Naive thymus-derived CD8-positive, alpha-beta T cell (primary cell): ENCODE measurements around the gene JAG2. TPM values are rescaled to one million over a fixed set of nuclear protein-coding genes. Genes with fewer than 3 reads are reported as not detected.
A peak's percentile ranks its signal among the peaks of the same experiment; 100 is the strongest.

Experiments used
- ATAC-seq, 2 donors: fragments of 150-1000 bp; cut with Tn5 transposase in 1 of 2; sonication (Bioruptor Pico), chemical (Tn5 transposase) in 1 of 2; 1 replicate in 1 of 2; 2 replicates in 1 of 2; pipeline ENCODE4 v1.10.0; 2021; ENCODE audit warnings: mild to moderate bottlenecking in 2 of 2, moderate library complexity in 2 of 2
- POLR2A ChIA-PET: fragments of 350-600 bp; sonication (Branson Sonifier 250); formaldehyde crosslinking; loops from one replicate; lab custom pipeline; 2021; ENCODE audit warnings: antibody characterized with exemption; lab: Charles Lee
- DNase-seq, 10 donors: peaks; one replicate each; pipeline versions ENCODE4 v3.0.0 to v3.0.0-alpha.2; 2020 to 2022
- H3K27ac Mint-ChIP-seq, 10 donors: one replicate each; pipeline ENCODE4 v1.8.0; 2020 to 2022; ENCODE audit warnings: mild to moderate bottlenecking in 10 of 10, mixed read lengths in 10 of 10, moderate library complexity in 4 of 10, inconsistent platforms in 1 of 10
- H3K27me3 Mint-ChIP-seq, 5 donors: one replicate each; pipeline ENCODE4 v1.8.0; 2021 to 2022; ENCODE audit warnings: mixed read lengths in 5 of 5
- H3K36me3 Mint-ChIP-seq, 3 donors: one replicate each; pipeline ENCODE4 v1.8.0; 2020 to 2022; ENCODE audit warnings: mixed read lengths in 3 of 3, mild to moderate bottlenecking in 2 of 3, inconsistent platforms in 1 of 3
- H3K4me1 Mint-ChIP-seq, 4 donors: one replicate each; pipeline ENCODE4 v1.8.0; 2021 to 2022; ENCODE audit warnings: mixed read lengths in 4 of 4
- H3K4me3 Mint-ChIP-seq, 10 donors: one replicate each; pipeline ENCODE4 v1.8.0; 2020 to 2022; ENCODE audit warnings: mild to moderate bottlenecking in 10 of 10, mixed read lengths in 10 of 10, moderate library complexity in 6 of 10, inconsistent platforms in 1 of 10
- H3K9me3 Mint-ChIP-seq, 9 donors: one replicate each; pipeline ENCODE4 v1.8.0; 2020 to 2022; ENCODE audit warnings: mixed read lengths in 9 of 9, mild to moderate bottlenecking in 3 of 9, inconsistent platforms in 1 of 9, moderate library complexity in 1 of 9
- polyA plus RNA-seq, 3 donors: library from polyadenylated mRNA; unstranded; fragments of 300-500 nt; fragmentation: Illumina TruSeq; gene quantifications; one replicate each; pipeline ENCODE4 v1.2.3, GENCODE V29; 2021
- total RNA-seq, 8 experiments: library from RNA in 2 of 8; stranded (reverse) in 2 of 8; gene quantifications; one replicate each; pipeline ENCODE4 v1.2.3 and lab custom pipeline; 2021 to 2026

JAG2 gene
- total and polyA plus RNA-seq, 5 experiments from 2014 or later = 0.10 to 0.47 (median 0.17) TPM

DNA sequence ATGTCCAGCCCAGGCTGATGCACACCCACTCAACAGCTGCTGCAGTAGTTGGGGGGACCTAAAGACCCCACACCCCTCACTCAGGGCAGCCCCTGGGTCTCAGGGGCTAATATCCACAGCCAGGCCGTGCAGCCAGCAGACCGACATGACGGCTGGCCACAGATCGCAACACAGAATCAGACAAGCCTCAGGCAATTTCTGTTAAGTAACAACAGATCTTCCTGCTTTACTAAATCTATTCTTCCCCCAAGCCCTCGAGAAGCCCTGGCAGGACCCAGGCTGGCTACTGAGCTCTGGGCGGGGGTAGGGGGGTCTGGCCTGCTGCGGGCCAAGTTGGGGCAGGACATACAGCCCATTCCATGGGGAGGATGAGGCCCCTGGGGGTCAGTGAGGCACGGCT lies 40.5 kb upstream of the JAG2 start:
- H3K9me3 Mint-ChIP-seq = no peaks in the 10 kb centered on the region
- H3K4me3 Mint-ChIP-seq = no peak overlapping the region
- DNase-seq (no peak), ATAC-seq (no peak)
- H3K36me3 Mint-ChIP-seq = peaks cover 0 to 16% (median 2%) of the 10 kb centered on the region in 3 donors
- no peak overlapping the region for H3K27ac Mint-ChIP-seq
- no peaks in the 10 kb centered on the region for H3K27me3 Mint-ChIP-seq
- peaks cover 0 to 12% (median 2%) of the 10 kb centered on the region in 4 donors for H3K4me1 Mint-ChIP-seq
- POLR2A ChIA-PET = no interaction called here

DNA sequence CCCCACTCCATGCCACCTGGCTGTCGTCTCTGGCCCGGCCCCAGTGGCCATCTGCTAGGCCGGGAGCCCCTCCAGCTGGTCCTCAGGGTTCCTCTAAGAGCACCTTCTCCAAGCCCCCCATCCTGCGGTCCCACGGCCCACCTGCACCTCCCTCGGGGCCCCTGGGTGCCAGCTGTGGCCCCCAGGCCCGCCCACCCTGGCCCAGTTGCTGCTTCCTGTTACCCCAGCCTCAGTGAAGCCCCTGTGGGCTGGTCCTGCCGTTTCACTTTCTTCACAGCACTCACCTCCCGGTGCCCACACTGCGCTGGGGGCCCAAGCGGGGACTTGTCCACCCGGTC lies 40.1 kb upstream of the JAG2 start:
- ATAC-seq (no peak), DNase-seq (no peak)
- Mint-ChIP-seq H3K4me1 (peaks cover 0 to 12% (median 2%) of the 10 kb centered on the region in 4 donors), H3K4me3 (no peak overlapping the region), H3K27ac (no peak overlapping the region), H3K27me3 (no peaks in the 10 kb centered on the region), H3K36me3 (peaks cover 0 to 16% (median 2%) of the 10 kb centered on the region in 3 donors), H3K9me3 (no peaks in the 10 kb centered on the region)
- POLR2A ChIA-PET = no interaction called here

DNA sequence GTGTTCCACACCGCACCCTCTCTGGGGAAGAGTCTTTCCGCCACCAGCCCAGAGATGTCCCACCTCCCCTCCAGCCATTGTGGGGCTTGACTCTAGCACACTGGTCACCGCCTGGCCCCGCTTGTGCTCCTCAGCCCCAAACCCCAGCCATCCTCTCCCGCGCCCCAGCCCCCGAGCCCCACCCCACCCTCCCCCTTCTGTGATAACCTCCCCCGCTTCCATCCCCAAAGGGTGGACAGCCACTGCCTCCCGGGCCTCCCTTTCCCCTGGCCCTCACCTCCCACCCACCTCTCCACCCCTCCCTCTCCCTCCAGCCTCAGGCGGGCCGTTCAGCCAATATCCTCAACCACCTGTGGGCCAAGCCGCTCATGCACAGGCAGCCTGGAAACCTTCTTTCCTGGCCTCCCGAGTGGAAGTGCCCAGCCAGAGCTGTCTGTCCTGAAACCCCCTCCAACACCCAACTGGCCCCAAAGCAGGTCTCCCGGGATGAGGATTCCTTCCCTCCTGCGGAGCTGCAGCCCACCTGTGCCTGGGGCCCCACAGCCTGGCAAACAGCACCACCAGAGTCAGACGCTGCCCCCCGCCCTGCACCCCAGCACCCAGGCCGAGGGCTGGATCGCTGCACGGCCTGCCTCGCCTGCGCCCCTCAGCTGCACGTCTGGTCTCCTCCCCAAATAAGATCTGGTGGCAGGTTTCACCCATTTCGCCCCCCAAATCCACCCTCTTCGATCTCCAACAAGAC lies 39.6 kb upstream of the JAG2 start:
- no peaks in the 10 kb centered on the region for H3K27me3 Mint-ChIP-seq
- ATAC-seq (no peak), DNase-seq (no peak)
- POLR2A ChIA-PET = no interaction called here
- peaks cover 0 to 16% (median 2%) of the 10 kb centered on the region in 3 donors for H3K36me3 Mint-ChIP-seq
- H3K9me3 Mint-ChIP-seq = no peaks in the 10 kb centered on the region
- H3K4me3 Mint-ChIP-seq = no peak overlapping the region
- peak overlapping the region in 1 of 10 donors; percentile 56 for H3K27ac Mint-ChIP-seq
- peaks cover 0 to 12% (median 2%) of the 10 kb centered on the region in 4 donors for H3K4me1 Mint-ChIP-seq

GRCh38 chr14:105207460-105207901 lies 38.9 kb upstream of the JAG2 start:
- Mint-ChIP-seq H3K9me3 (no peaks in the 10 kb centered on the region), H3K36me3 (peaks cover 0 to 16% (median 2%) of the 10 kb centered on the region in 3 donors), H3K4me3 (no peak overlapping the region), H3K4me1 (peaks cover 1 to 17% (median 6%) of the 10 kb centered on the region in 4 donors), H3K27me3 (no peaks in the 10 kb centered on the region), H3K27ac (no peak overlapping the region)
- POLR2A ChIA-PET = no interaction called here
- ATAC-seq (peak; percentile 33 to 46), DNase-seq (no peak)

GRCh38 chr14:105206873-105207272 lies 38.3 kb upstream of the JAG2 start:
- POLR2A ChIA-PET = no interaction called here
- Mint-ChIP-seq H3K27me3 (no peaks in the 10 kb centered on the region), H3K4me1 (peaks cover 3 to 23% (median 11%) of the 10 kb centered on the region in 4 donors), H3K9me3 (no peaks in the 10 kb centered on the region), H3K4me3 (no peak overlapping the region), H3K27ac (no peak overlapping the region), H3K36me3 (peaks cover 0 to 12% (median 0%) of the 10 kb centered on the region in 3 donors)
- no peak for DNase-seq
- no peak for ATAC-seq

DNA sequence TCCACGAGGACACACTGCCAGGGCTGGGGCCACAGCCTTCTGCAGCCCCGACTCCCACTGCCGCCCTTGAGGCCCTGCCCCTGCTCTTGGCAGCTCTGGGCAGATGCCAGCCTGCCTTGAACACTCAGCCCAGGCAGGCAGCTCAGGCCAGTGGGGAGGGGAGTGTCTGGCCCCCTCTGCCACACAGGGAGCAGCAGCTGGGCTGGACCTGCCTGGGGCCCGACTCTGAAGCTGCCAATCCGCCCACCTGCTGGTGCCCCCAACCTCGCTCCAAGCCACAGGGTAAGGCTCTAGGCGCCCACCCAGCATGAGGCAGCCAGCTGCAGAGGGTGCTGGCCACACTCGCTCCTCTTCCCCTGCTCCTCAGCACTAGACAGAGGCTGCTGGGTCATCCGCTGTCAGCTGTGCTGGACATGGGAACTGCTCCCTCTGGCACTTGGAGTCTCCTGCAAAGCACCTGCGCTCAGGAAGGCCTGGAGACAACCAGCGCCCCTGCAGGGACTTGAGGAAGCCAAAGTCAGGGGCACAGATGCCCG lies 37.2 kb upstream of the JAG2 start:
- H3K9me3 Mint-ChIP-seq = no peaks in the 10 kb centered on the region
- POLR2A ChIA-PET = no interaction called here
- H3K27ac Mint-ChIP-seq = no peak overlapping the region
- ATAC-seq = no peak
- peaks cover 0 to 4% (median 0%) of the 10 kb centered on the region in 3 donors for H3K36me3 Mint-ChIP-seq
- no peak overlapping the region for H3K4me3 Mint-ChIP-seq
- H3K27me3 Mint-ChIP-seq = peaks cover 0 to 1% (median 0%) of the 10 kb centered on the region in 5 donors
- peaks cover 7 to 30% (median 16%) of the 10 kb centered on the region in 4 donors for H3K4me1 Mint-ChIP-seq
- DNase-seq = no peak

GRCh38 chr14:105204931-105205672 lies 36.5 kb upstream of the JAG2 start:
- peaks cover 0 to under 1% (median 0%) of the 10 kb centered on the region in 3 donors for H3K36me3 Mint-ChIP-seq
- peak overlapping the region in 2 of 10 donors; percentile 22 to 50 for H3K27ac Mint-ChIP-seq
- no peak overlapping the region for H3K4me3 Mint-ChIP-seq
- H3K4me1 Mint-ChIP-seq = peaks cover 9 to 30% (median 16%) of the 10 kb centered on the region in 4 donors
- peaks cover 0 to 8% (median 0%) of the 10 kb centered on the region in 5 donors for H3K27me3 Mint-ChIP-seq
- DNase-seq = no peak
- POLR2A ChIA-PET = interaction anchor here (1.2 kb wide), 1 partner anchor 10 kb away, joined by 4 read pairs; no protein-coding TSS in a partner anchor
- H3K9me3 Mint-ChIP-seq = no peaks in the 10 kb centered on the region
- ATAC-seq = no peak

DNA sequence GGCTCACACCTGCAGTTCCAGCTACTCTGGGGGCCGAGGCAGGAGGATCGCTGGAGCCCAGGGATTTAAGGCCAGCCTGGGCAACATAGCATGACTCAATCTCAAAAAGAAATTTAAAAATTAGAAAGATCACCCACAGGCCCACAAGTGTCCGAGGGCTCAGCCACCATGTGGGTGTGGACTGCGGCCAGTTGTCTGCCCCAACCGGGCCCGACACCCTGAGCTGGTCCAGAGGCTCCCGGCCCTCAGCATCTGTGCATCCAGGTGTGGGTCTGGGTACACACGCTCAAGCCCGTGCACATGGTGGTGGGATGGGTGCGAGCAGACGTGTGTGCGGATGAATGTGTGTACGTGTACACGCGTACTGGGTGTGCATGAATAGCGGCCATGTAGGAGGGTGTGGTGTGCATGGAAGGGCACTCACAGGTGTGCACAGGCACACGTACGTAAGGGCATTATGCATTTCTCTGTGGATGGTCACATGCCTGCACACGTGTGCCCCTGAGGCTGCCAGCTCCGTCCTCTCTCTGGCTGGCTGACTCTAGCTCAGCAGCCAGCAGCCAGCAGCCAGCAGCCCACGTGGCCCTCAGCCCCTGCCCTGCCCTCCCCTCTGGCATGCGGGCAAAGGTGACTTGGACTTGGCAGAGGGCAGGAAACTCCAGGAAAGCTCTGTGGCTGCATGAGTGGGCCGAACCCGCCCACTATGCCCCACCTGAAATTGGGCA lies 35.8 kb upstream of the JAG2 start:
- Mint-ChIP-seq H3K27me3 (peaks cover 0 to 15% (median 3%) of the 10 kb centered on the region in 5 donors), H3K4me3 (no peak overlapping the region), H3K27ac (peak overlapping the region in 3 of 10 donors; percentile 49 to 51 (median 50)), H3K9me3 (no peaks in the 10 kb centered on the region), H3K4me1 (peaks cover 11 to 33% (median 20%) of the 10 kb centered on the region in 4 donors), H3K36me3 (no peaks in the 10 kb centered on the region)
- POLR2A ChIA-PET = interaction anchor here (1.2 kb wide), 1 partner anchor 9 kb away, joined by 4 read pairs; no protein-coding TSS in a partner anchor
- ATAC-seq = no peak
- no peak for DNase-seq

DNA sequence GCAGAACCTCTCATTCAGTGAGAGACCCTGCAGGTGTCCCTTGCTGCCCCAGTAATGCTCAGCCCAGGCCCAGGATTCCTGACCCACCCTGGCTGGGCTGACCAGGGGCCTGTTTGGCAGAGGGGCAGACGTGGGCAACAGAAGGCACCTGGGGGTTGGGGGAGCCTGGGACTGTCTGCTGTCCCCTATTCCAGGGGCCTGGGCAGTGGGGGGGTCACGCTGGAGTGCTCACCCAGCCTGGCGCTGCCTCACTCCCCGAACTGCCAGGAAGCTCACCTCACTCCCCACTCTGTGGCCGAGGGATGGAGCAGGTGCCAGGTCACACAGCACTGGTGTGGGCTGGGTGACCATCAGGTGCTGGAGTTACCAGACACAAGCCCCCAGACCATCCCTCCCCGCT lies 35.1 kb upstream of the JAG2 start:
- DNase-seq = no peak
- ATAC-seq = no peak
- Mint-ChIP-seq H3K4me1 (peaks cover 11 to 35% (median 23%) of the 10 kb centered on the region in 4 donors), H3K4me3 (no peak overlapping the region), H3K27ac (no peak overlapping the region), H3K36me3 (peaks cover 0 to 2% (median 0%) of the 10 kb centered on the region in 3 donors), H3K27me3 (peaks cover 0 to 19% (median 9%) of the 10 kb centered on the region in 5 donors), H3K9me3 (no peaks in the 10 kb centered on the region)
- POLR2A ChIA-PET = no interaction called here

- H3K4me1 Mint-ChIP-seq = peaks cover 10 to 36% (median 26%) of the 10 kb centered on the region in 4 donors
- H3K4me3 Mint-ChIP-seq = peak overlapping the region in 2 of 10 donors; percentile 19 to 36
- POLR2A ChIA-PET = interaction anchor here (2.2 kb wide), 1 partner anchor 98 kb away, joined by 6 read pairs; the partner anchor contains the start of gene BRF1
- peaks cover 0 to 24% (median 13%) of the 10 kb centered on the region in 5 donors for H3K27me3 Mint-ChIP-seq
- no peak overlapping the region for H3K27ac Mint-ChIP-seq
- DNase-seq = peak in 9 of 10 donors; percentile 33 to 75 (median 56)
- no peaks in the 10 kb centered on the region for H3K9me3 Mint-ChIP-seq
- peak; percentile 32 to 54 for ATAC-seq
- H3K36me3 Mint-ChIP-seq = peaks cover 0 to 2% (median 0%) of the 10 kb centered on the region in 3 donors
Measured at GRCh38 chr14:105203057-105203531, 34.5 kb upstream of the JAG2 start.

DNA sequence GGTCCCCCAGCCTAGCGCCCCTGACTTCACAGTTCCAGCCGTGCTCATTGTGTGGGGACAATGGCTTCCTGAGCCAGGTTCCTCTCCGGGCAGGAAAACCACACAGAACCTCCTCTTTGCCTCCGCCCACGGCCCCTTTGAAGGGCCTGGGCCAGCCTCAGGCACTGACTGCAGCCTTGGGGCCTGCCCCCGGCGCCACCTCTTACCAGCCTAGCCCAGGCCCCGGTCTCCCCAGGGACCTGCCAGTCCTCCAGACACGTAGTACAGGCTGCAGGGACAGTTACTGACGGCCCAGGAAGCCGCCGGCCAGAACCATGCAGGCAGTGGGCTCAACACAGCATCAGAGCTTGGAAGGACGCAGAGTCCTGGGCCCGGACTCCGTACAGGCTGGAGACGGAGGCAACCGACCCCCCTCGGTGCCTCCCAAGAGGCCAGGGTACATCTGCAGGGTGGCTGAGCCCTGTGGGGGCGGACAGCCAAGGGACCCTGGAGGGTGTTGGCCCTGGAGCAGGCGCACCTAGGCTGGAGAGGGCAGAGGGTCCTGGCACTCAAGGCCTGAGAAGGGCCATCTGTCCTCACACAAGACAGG lies 33.4 kb upstream of the JAG2 start:
- peaks cover 0 to 2% (median 0%) of the 10 kb centered on the region in 3 donors for H3K36me3 Mint-ChIP-seq
- POLR2A ChIA-PET = interaction anchor here (1.2 to 2.2 kb wide), 2 partner anchors 99 to 112 kb away, joined by 5 to 6 read pairs; partner anchors contain the start of gene BRF1
- peaks cover 10 to 36% (median 27%) of the 10 kb centered on the region in 4 donors for H3K4me1 Mint-ChIP-seq
- no peaks in the 10 kb centered on the region for H3K9me3 Mint-ChIP-seq
- H3K4me3 Mint-ChIP-seq = peak overlapping the region in 8 of 10 donors; percentile 20 to 61 (median 49)
- DNase-seq (peak in 3 of 10 donors; percentile 31 to 45 (median 36)), ATAC-seq (peak; percentile 60 to 61)
- peaks cover 0 to 30% (median 14%) of the 10 kb centered on the region in 5 donors for H3K27me3 Mint-ChIP-seq
- peak overlapping the region in 1 of 10 donors; percentile 32 for H3K27ac Mint-ChIP-seq
